HG02938 (cell line): ENCODE data around the gene TMPRSS3.

Source experiments
- ATAC-seq: cut with Tn5 transposase; IDR thresholded peaks from one replicate; pipeline ENCODE4 v1.9.1; 2021; ENCODE audit warnings: mild to moderate bottlenecking, moderate library complexity; ENCODE audit not compliant: unreplicated experiment

The TMPRSS3 gene

GRCh38 chr21:42338729-42339715, 56.8 kb downstream of the TMPRSS3 start:
- no peak for ATAC-seq

GRCh38 chr21:42337830-42338728, 57.8 kb downstream of the TMPRSS3 start:
- ATAC-seq: no peak

- no peak for ATAC-seq
Observed at GRCh38 chr21:42337276-42337675, 58.6 kb downstream of the TMPRSS3 start.

DNA sequence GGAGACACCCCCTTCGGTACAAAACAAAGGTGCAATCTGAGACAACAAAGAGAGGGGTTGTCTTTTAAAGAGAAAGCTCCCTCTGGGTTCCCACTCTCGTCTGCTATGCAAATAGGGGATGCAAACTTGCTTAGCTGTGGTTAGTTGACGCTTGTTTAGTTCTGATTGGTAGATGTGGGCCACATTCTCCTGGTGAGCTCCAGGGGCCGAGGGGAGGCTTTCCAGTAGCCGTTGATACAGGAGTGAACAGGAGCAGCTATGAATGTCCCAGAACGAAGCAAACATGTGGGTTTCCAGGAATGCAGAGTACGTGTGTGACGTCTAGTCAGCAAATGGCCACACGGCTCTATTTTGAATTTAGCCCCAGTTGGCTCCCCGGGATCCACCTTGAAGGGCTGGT, 59.8 kb downstream of the TMPRSS3 start:
- ATAC-seq: no peak

GRCh38 chr21:42332557-42333317, 63.1 kb downstream of the TMPRSS3 start:
- ATAC-seq: no peak

DNA sequence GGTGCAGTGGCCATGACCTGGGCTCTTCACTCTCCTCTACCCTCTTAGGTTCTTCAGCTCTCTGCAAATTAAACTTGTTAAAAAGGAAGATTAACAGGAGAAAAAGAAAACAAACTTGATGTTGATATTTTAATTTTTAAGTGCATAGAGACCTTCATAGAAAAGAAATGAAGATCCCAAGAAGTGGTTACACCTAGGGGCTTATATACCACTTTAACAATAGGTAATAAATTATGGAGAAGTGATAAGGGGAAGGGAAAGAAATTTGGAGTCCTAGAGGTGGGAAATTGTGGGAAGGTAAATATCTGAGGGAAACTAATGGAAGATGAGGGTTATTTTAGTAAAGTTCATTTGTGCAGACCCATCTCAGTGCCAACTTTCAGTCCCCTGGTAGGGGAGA, 64.2 kb downstream of the TMPRSS3 start:
- no peak for ATAC-seq

DNA sequence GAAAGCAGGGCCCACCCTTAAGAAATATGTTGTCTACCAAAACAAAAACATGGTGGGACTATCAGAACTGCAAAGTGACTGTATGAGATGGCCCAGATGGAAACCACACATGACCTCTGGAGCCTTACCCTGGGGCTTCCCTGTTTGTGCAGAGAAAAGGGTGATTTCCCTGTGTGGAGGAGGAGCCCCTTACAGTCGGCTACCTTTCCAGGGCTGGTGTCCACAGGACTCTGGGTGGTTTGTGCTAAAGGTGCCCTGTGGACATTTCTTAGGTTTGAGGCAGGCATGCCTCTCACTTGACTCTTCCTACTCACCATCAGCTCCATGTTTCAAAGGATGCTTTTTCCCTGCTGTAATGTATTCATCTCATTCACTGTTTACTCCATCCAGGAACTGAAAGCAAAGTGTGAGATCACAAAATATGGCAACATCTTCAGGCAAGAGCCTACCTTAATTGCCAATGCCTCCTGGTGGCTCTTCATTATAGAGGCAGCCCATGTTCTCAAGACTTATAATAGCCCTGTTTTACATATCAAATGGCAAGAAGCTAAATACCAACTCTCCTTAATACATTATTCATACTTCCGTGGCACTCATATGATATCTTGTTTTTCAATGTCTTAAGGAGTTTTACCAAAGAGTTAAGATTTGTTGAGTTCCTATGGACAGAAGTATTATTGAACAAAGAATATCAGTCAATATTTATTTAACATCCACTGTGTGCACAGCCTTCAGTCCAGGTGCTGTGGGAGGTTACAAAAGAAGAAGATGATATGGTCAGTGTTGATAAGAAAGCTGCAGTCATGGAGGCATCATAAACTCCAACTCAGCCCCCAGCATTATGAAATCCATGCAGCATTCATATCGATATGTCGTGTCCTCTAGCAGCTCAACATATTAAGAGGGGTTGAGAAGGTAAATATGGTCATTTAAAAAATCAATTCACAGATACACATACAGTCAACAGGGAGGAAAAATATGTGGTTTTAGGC, 65.2 kb downstream of the TMPRSS3 start:
- no peak for ATAC-seq

- no peak for ATAC-seq
Observed at GRCh38 chr21:42324896-42325295, 71.0 kb downstream of the TMPRSS3 start.
